Stimulated activated CD4-positive, alpha-beta T cell treated with anti-CD3 and anti-CD28 coated beads, Interleukin-2, amount 100 ng/mL, for 4 hours (primary cell): ENCODE data around the gene ACADVL.
"Not testable (repeated sequence)": the region's sequence is repeated elsewhere in the genome, so short reads cannot be mapped to it uniquely, and the experiment has no call there.

Experiments used
- DNase-seq: peaks from one replicate; pipeline ENCODE4 v3.0.0-alpha.2; 2020; ENCODE audit warnings: low read depth

ACADVL gene

GRCh38 chr17:7235693-7236665 lies 16.2 kb downstream of the ACADVL start:
- DNase-seq = no peak

GRCh38 chr17:7236808-7237207 lies 17.1 kb downstream of the ACADVL start:
- no peak for DNase-seq

- DNase-seq = no peak
Observed at GRCh38 chr17:7237266-7237760, 17.6 kb downstream of the ACADVL start.

DNA sequence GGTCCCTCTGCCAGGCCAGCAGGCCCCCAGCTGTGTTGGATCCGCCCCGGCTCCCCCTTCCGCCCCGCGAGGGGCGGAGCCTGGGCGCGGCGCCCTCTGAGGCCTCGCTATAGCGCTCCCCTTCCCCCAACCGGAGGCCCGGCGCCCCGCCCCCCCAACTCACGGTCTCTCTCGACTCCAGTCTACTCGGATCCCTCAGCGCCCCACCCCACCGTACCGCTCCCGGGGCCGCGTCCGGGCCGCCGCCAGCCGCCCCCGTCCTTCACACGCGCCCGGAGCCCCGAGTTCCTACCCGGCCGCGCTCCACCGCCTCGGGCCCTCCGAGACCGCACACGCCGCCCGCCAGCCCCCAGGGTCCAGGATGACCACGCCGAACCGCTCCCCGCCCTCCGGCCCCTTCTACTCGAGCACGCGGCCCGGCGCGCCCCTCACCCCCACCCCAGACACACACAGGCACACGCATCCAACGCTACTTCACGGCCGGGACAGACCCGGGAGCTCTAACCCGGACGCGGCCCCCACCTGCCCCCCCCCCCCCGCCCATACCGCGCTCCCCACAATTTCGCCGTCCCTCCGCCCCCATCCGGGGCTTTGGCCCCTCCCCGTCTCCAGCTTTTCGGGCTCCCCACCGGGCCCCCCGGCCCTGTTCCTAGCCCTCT lies 18.2 kb downstream of the ACADVL start:
- peak; percentile 85 for DNase-seq

DNA sequence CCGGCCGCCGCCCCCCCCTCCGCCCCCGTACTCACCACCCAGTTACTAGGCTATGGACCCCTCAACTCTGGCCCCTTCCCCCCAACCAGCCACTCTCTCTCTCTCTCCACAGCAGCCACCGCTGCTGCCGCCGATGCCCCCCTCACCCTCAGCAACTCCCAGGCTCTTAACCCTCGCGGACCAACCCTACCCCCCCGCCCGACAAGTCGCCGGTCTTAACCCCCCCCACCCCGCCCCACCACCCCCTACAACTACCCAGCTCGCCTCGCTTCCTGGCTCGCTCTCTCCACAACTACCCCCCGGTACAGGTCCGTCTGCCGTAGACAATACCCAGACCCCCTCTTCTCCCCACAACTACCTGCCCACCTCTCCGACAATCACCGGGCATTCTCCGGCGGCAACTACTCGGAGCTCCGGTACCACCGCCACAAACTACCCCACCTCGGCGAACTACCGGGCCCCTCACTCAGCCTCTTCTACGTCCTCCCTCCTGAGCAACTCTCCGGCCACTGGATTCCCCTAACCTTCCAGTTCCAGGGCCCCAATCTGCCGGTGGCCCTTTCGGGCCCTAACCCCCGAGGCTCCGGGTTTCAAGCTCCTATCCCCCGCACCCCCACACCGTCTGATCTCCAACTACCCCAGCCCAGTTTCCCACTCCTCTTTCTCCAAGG lies 18.8 kb downstream of the ACADVL start:
- DNase-seq = no peak

GRCh38 chr17:7239091-7240027 lies 19.6 kb downstream of the ACADVL start, which contains the start of gene PHF23:
PHF23 (minus strand) TSS chr17:7239457; CDS start chr17:7239279, 178 bp downstream.
- peak; percentile 97 for DNase-seq

DNA sequence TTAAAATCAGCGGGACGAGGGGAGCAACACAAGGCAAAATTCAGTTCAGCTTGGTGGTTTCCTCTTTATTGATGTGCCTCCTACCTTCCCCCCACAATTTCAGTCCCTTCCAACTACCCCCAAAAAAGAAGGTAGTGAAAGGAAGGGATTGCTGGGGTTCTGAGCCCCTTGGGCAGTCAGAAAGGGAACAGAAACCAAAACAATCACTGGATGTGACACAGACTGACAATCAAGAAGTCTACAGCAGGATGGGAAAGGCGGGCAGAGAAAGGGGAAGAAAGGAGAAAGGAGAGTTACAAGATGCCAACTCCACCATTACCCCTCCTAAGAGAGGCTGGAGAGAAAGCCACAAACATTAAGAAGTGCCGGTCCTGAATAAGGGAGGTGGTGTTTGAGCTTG lies 20.6 kb downstream of the ACADVL start:
- DNase-seq = no peak

- DNase-seq = no peak
Observed at GRCh38 chr17:7241090-7241733, 21.5 kb downstream of the ACADVL start.

- DNase-seq = peak; percentile 88
Observed at GRCh38 chr17:7241783-7242716, 22.3 kb downstream of the ACADVL start, which contains the start of gene GABARAP. GABARAP (minus strand) TSS chr17:7242449; CDS start chr17:7242330, 119 bp downstream.

- peak; percentile 88 for DNase-seq
Observed at GRCh38 chr17:7242717-7243452, 23.1 kb downstream of the ACADVL start.

GRCh38 chr17:7243453-7243729 lies 23.7 kb downstream of the ACADVL start:
- DNase-seq = no peak

- DNase-seq = not testable (repeated sequence)
Observed at GRCh38 chr17:7243838-7244237, 24.1 kb downstream of the ACADVL start.

DNA sequence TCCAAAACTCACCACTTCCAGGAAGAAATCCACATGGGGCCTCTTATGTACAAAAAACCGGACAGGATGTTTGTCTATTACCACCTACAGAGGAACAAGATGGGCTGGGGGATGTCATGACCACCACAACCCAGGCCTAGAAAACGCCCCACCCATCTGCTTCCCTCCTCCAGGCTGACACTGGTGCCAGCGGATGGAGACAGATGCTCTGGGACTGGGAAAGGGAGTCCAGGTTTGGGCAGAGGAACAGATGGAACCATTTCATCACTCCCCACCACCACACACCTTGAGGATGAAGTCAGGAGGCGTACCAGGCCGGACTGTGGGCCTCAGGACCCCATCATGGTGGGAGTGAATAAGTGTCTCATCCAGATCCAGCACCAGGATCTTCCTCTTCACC lies 27.0 kb downstream of the ACADVL start:
- DNase-seq = no peak

GRCh38 chr17:7248796-7249195 lies 29.1 kb downstream of the ACADVL start:
- no peak for DNase-seq

- DNase-seq = no peak
Observed at GRCh38 chr17:7249214-7249613, 29.5 kb downstream of the ACADVL start.

DNA sequence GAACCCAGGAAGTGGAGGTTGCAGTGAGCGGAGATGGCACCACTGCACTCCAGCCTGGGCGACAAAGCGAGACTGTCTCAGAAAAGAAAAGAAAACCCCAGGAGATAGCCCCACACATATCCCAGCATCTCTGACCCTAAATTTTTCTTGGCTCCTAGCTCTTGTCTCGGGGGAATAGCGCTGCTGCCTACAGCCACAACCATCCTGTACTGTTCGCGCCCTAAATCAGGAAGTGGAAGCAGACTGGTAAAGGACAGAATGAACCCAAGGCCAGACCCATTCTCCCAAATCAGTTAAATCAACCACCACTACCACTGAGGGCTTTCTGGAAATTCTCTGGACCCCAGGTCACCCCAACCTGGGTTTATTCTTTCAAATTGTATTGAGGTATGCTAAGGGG lies 30.1 kb downstream of the ACADVL start:
- no peak for DNase-seq

DNA sequence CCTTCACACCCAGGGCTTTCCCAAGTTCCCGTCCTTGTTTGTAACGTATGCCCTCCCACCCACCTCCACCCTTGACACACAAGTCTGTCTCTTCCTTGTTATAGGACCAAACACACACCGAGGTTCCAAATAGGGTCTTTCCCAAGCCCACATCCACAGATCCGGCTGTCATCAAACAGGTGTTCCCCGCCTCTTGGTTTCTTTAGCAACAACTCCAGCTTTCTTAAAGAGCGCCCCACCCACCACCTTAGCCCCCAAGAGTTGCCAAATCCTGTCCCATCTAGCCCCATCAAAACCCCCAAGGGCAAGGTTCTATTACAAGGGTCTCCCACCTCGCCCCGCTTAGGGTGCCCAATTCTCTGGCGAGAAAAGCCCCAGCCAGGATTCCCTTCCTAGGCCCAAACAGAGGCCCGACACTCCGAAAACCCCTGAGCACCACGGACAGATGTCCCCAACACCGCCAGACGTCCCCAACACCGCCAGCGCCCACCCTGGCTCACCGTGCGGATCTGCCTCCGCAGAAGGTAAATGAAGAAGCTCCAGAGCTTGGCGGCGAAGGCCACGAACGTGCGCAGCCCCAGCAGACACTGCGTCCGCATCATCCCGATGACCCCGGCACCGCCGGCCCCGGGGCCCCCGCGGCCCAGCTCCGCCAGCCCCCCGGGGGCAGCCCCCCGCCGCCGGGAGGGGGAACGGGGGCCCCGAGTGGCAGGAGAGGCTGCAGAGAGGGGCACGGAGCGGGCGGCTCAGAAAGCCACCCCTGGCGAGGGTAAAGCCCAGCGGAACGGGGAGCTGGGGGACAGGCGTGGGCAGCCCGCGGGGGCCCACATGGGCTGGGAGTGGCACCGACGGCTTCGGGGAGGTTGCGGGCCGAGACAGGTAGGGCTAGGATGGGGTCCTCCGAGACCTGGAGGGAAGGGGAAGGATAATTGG lies 31.2 kb downstream of the ACADVL start:
- no peak for DNase-seq

DNA sequence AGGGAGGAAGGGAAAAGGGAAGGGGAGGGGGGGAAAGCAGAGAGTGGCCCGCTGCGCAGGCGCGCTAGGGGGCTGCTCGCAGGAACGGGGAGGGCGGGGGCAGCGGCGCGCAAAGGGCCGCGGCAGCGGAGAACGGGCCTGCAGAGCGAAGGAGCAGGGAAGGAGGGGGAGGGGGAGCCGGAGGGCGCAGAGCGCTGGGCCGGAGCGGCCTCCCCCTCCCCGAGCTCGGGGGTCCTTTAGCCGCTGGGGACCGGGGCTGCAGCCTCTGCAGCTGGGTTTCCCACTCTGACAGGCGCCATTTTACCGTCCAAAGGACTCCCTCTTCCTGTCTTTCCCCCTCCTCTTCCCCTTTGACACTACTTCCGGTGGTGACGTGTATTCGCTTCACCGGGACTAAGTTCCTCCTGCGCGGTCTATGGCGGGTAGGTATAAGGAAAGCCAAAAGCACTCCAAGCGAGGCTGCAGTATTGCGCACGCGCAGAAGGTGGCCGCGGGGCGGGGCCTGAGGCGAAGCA lies 32.0 kb downstream of the ACADVL start, which contains the start of gene CTDNEP1:
CTDNEP1 (minus strand) TSS at position 74 of the 515 bp plus-strand sequence. CDS start 438 bp downstream, outside the sequence.
- peak; percentile 98 for DNase-seq
